ENCODE data around the gene KNDC1.

The KNDC1 gene

DNA sequence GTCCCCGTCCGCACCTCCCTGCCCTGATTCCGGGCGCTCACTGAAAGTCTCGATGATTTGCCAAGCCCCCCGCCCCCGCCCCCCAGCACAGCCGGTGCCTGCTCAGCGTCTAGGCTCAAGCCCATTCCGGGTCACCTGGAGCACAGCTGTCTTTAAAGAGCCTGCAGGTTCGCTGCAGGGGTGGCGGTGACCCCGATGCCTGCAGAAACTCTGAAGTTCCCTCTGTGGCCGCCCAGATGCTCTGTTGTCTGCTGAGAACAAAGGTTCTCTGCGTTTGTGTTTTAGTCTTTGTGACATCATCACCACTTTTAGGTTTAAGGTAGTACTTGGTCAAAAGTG lies 78.4 kb downstream of the KNDC1 start:
- Histone ChIP-seq H3K27ac (ENCODE audit: low read depth, low read length) (no peak overlapping the region), H3K4me3 (ENCODE audit: low read depth in 1 of 2, low read length in 2 of 2) (no peak overlapping the region), H3K9ac (ENCODE audit: low read length) (no peak overlapping the region), H3K4me1 (ENCODE audit: insufficient read depth, low read length) (no peaks in the 10 kb centered on the region), H3K27me3 (ENCODE audit: control insufficient read depth in 1 of 2, insufficient read depth in 2 of 2, low read length in 2 of 2) (peaks cover 0 to 59% of the 10 kb centered on the region in 2 donors), H3K9me3 (ENCODE audit: low read length) (no peaks in the 10 kb centered on the region), H3K36me3 (ENCODE audit: insufficient read depth, low read length) (no peaks in the 10 kb centered on the region)

DNA sequence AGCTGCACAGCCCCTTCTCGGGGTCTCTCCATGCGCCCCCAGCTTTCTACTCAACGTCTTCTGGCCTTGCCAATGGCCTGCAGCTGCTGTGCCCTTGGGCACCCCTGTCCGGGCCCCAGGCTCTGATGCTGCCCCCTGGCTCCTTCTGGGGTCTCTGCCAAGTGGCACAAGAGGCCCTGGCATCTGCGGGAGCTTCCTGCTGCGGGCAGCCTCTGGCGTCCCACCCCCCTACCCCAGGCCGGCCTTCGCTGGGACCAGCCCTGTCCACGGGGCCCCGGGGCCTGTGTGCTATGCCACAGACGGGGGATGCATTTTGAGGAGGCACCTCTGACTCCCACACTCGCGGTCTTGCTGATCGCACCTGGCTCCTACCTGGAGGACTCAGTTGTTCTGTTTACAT lies 80.0 kb downstream of the KNDC1 start:
- Histone ChIP-seq H3K9me3 (ENCODE audit: low read length) (no peaks in the 10 kb centered on the region), H3K36me3 (ENCODE audit: insufficient read depth, low read length) (no peaks in the 10 kb centered on the region), H3K4me1 (ENCODE audit: insufficient read depth, low read length) (no peaks in the 10 kb centered on the region), H3K4me3 (ENCODE audit: low read depth in 1 of 2, low read length in 2 of 2) (no peak overlapping the region), H3K27ac (ENCODE audit: low read depth, low read length) (no peak overlapping the region), H3K9ac (ENCODE audit: low read length) (no peak overlapping the region), H3K27me3 (ENCODE audit: control insufficient read depth in 1 of 2, insufficient read depth in 2 of 2, low read length in 2 of 2) (peaks cover 0 to 57% of the 10 kb centered on the region in 2 donors)

DNA sequence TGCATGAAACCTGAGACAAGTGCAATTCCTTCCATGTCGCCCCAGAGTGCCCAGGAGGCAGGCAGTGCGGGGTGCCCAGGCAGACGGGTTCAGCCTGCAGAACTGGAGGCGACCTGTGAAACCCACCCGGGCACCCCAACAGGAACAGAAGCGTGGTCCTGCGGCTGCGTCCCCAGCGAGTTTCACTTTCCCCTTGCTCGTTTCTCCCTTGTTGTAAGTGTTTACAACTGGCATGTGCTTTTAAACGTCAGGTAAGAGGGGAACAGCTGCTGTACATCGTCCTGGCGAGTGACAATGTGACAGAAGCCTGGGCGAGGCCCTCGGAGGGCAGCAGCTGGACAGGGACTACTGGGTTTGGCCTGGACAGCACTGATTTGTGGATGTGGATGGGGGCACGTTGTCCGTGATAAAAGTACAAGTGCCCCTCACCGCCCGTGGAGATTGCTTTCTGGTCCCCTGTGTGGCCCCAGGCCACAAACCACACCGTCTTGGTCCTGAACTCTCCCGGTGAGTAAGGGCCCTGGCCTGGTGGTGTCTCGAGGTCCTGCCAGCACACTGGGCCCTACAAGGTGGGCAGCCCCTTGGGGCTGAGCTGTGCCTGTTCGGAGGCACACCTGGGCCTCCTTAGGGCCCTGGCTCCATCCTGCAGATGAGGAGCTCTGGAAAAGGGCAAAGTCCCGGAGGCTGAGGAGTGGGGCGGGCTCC lies 81.6 kb downstream of the KNDC1 start:
- H3K27me3 ChIP-seq (ENCODE audit: control insufficient read depth in 1 of 2, insufficient read depth in 2 of 2, low read length in 2 of 2), result peaks cover 0 to 59% of the 10 kb centered on the region in 2 donors

DNA sequence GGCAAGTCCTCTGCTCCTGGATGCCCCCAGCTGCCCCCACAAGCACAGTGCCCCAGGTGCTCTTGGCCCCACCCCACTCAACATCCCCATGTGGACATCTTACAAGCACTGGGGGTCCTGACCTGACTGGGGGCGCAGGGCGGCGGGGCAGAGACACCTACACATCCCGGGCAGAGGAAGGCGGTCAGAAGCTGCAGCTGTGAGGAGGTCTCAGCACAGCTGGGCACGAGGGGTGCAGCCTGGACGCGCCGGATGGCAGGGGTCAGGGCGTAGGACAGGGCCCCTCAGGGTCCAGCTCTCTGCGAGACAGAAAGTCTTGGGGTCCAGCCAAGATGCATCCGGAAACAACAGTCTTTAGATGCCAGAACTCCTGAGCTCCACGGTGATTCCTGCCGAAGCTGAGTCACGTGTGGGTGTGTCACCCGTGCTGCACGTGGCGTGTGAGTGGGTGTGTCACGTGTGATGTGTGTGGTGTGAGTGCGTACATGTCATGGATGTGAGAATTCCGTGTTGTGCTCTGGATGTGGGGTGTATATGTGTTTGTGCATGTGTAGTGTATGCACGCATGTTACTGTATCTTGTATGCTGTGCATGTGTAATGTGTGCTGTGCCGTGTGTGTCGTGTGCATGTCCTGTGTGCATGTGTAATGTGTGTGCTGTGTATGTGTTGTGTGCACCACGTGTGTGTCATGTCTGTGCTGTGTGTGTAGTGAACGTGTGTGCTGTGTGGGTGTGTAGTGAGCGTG lies 82.8 kb downstream of the KNDC1 start:
- H3K27ac ChIP-seq (ENCODE audit: low read depth, low read length), result no peak overlapping the region
- H3K4me3 ChIP-seq (ENCODE audit: low read depth in 1 of 2, low read length in 2 of 2), result no peak overlapping the region
- no peaks in the 10 kb centered on the region for H3K36me3 ChIP-seq (ENCODE audit: insufficient read depth, low read length)
- no peaks in the 10 kb centered on the region for H3K4me1 ChIP-seq (ENCODE audit: insufficient read depth, low read length)
- no peaks in the 10 kb centered on the region for H3K9me3 ChIP-seq (ENCODE audit: low read length)
- H3K9ac ChIP-seq (ENCODE audit: low read length), result no peak overlapping the region
- peaks cover 0 to 58% of the 10 kb centered on the region in 2 donors for H3K27me3 ChIP-seq (ENCODE audit: control insufficient read depth in 1 of 2, insufficient read depth in 2 of 2, low read length in 2 of 2)

More for the DNA sequence above, 81.6 kb downstream of the KNDC1 start:
- Histone ChIP-seq H3K36me3 (ENCODE audit: insufficient read depth, low read length) (no peaks in the 10 kb centered on the region), H3K27ac (ENCODE audit: low read depth, low read length) (no peak overlapping the region), H3K9ac (ENCODE audit: low read length) (no peak overlapping the region), H3K4me3 (ENCODE audit: low read depth in 1 of 2, low read length in 2 of 2) (no peak overlapping the region), H3K4me1 (ENCODE audit: insufficient read depth, low read length) (no peaks in the 10 kb centered on the region), H3K9me3 (ENCODE audit: low read length) (no peaks in the 10 kb centered on the region)

DNA sequence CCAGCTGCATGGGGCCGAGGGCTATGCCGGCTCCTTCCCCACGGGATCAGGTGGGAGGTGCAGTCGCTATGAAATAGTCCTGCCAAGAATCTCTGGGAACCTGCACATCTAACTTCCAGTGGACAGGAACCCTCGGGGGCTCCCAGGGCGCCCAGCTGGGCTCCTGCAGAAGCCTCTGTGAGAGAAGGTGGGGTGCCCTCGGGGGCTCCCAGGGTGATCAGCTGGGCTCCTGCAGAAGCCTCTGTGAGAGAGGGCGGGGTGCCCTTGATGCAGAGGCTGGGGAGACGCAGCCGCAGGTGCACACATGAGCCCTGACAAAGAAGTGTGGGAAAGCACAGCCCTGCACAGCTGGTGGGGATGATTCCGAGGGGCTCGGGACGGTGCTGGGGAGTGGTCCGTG lies 83.6 kb downstream of the KNDC1 start:
- H3K27ac ChIP-seq (ENCODE audit: low read depth, low read length), result no peak overlapping the region
- H3K9ac ChIP-seq (ENCODE audit: low read length), result no peak overlapping the region
- H3K27me3 ChIP-seq (ENCODE audit: control insufficient read depth in 1 of 2, insufficient read depth in 2 of 2, low read length in 2 of 2), result peaks cover 0 to 58% of the 10 kb centered on the region in 2 donors
- H3K9me3 ChIP-seq (ENCODE audit: low read length), result no peaks in the 10 kb centered on the region
- no peaks in the 10 kb centered on the region for H3K4me1 ChIP-seq (ENCODE audit: insufficient read depth, low read length)
- H3K36me3 ChIP-seq (ENCODE audit: insufficient read depth, low read length), result no peaks in the 10 kb centered on the region
- no peak overlapping the region for H3K4me3 ChIP-seq (ENCODE audit: low read depth in 1 of 2, low read length in 2 of 2)

DNA sequence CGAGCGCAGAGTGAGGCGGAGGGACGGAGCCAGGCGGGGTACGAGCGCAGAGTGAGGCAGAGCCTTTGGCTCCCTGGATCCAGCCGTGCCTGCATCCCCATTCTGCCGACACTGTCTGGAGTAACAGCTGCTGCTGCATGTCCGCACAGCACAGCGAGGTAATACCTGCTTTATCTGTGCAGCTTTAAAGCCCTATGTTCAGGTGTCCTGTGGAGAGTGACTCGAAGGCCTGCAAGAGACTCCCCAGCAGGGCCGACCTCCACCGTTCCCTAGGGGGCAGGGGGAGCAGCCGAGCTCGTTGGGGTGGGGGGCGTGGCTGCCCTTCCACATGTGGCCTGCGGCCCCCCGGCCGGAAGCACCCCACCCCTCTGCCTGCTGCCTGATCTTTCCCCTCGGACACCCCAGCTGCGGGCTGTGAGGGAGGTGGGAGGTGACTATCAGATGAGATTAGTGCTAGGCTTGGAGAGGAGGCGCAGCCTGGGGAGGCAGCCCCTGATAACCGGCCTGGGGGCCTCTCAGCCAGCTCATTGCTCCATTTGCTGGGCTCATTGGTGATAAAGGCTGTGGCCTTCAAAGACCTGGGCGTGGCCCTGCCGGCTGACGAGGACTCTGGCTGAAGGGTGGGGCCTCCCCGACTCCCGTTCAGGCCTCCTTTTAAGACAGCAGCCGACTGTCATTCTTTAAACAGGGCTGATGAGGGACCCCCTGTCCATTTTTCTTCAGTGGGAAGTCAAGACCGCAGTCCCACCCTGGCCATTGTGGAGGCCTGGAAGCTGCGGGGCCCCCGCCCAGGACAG lies 85.6 kb downstream of the KNDC1 start:
- H3K4me1 ChIP-seq (ENCODE audit: insufficient read depth, low read length), result no peaks in the 10 kb centered on the region
- no peak overlapping the region for H3K27ac ChIP-seq (ENCODE audit: low read depth, low read length)
- H3K9me3 ChIP-seq (ENCODE audit: low read length), result no peaks in the 10 kb centered on the region
- H3K27me3 ChIP-seq (ENCODE audit: control insufficient read depth in 1 of 2, insufficient read depth in 2 of 2, low read length in 2 of 2), result peaks cover 7 to 54% of the 10 kb centered on the region in 2 donors
- H3K36me3 ChIP-seq (ENCODE audit: insufficient read depth, low read length), result no peaks in the 10 kb centered on the region
- no peak overlapping the region for H3K9ac ChIP-seq (ENCODE audit: low read length)
- H3K4me3 ChIP-seq (ENCODE audit: low read depth in 1 of 2, low read length in 2 of 2), result no peak overlapping the region

DNA sequence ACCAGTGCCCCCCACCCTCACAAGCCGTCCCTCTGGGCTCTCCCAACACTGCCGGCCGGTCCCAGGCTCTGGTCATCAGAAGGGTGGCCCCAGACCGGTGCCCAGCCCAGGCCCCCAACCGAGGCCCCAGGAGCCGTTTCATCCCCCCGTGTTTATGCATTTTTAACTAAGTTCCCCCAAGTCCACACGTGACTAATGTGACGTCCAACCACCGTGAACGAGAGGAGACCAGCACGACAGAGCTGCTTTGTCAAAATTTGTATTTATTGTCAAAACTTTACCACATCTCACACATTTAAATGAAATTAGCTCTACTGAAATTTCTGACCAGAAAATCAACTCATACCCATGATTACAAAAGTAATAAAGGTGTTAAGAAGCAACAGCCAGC lies 86.2 kb downstream of the KNDC1 start:
- peaks cover 8 to 52% of the 10 kb centered on the region in 2 donors for H3K27me3 ChIP-seq (ENCODE audit: control insufficient read depth in 1 of 2, insufficient read depth in 2 of 2, low read length in 2 of 2)
- H3K9ac ChIP-seq (ENCODE audit: low read length), result no peak overlapping the region
- H3K27ac ChIP-seq (ENCODE audit: low read depth, low read length), result no peak overlapping the region
- H3K36me3 ChIP-seq (ENCODE audit: insufficient read depth, low read length), result no peaks in the 10 kb centered on the region
- no peaks in the 10 kb centered on the region for H3K4me1 ChIP-seq (ENCODE audit: insufficient read depth, low read length)
- no peak overlapping the region for H3K4me3 ChIP-seq (ENCODE audit: low read depth in 1 of 2, low read length in 2 of 2)
- no peaks in the 10 kb centered on the region for H3K9me3 ChIP-seq (ENCODE audit: low read length)

DNA sequence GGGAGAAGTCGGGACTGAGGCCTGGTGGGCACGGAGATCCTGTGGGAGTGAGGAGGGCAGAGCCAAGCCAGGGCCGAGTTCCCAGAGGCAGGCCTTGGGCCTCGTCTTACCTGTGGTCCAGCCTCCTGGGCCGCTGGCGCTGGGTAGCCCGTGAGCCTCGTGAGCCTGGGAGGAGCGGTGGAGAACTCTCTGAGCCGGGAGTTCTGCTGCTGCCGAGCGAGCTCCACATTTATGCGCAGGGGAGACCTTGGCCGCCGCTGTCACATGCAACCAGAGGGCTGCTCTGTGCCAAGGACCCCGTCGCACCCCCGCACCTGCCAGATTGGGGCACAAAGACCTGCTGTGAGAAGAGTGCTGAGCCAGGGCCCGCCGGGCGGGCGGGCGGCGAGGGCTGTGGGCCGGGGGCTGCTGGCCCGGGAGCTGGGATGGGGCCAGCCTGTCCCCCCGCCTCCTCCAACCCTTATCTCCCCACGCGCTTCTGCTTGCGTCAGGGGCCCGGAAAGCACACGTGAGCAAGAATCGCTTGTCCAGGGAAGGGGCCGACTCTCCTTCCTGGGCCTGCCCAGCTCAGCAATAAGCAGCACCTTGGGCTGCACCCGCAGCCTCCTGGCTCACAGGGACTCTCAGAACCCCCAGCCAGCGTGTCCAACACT lies 87.8 kb downstream of the KNDC1 start:
- Histone ChIP-seq H3K36me3 (ENCODE audit: insufficient read depth, low read length) (no peaks in the 10 kb centered on the region), H3K9ac (ENCODE audit: low read length) (no peak overlapping the region), H3K27me3 (ENCODE audit: control insufficient read depth in 1 of 2, insufficient read depth in 2 of 2, low read length in 2 of 2) (peaks cover 8 to 57% of the 10 kb centered on the region in 2 donors), H3K4me1 (ENCODE audit: insufficient read depth, low read length) (no peaks in the 10 kb centered on the region), H3K4me3 (ENCODE audit: low read depth in 1 of 2, low read length in 2 of 2) (no peak overlapping the region), H3K27ac (ENCODE audit: low read depth, low read length) (no peak overlapping the region), H3K9me3 (ENCODE audit: low read length) (no peaks in the 10 kb centered on the region)

DNA sequence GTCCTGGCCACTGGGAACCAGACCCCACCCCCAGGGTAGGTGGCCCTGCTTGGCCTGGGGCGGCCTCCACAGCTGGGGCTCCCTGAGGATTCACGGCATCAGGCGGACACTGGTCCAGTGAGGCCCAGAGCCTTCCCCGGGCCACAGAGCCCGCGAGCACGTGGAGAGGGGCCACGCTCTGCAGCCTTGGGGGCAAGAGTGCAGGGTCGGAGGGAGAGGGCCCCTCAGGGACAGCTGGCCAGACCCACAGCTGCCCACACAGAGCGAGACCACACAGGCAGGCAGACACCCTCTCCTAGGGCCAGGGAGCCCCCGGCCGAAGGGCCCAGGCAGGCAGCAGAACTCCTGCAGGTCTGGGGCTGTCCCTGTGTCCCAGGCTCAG lies 88.3 kb downstream of the KNDC1 start:
- peaks cover 8 to 57% of the 10 kb centered on the region in 2 donors for H3K27me3 ChIP-seq (ENCODE audit: control insufficient read depth in 1 of 2, insufficient read depth in 2 of 2, low read length in 2 of 2)
- no peaks in the 10 kb centered on the region for H3K9me3 ChIP-seq (ENCODE audit: low read length)
- no peaks in the 10 kb centered on the region for H3K4me1 ChIP-seq (ENCODE audit: insufficient read depth, low read length)
- no peak overlapping the region for H3K27ac ChIP-seq (ENCODE audit: low read depth, low read length)
- H3K4me3 ChIP-seq (ENCODE audit: low read depth in 1 of 2, low read length in 2 of 2), result no peak overlapping the region
- no peak overlapping the region for H3K9ac ChIP-seq (ENCODE audit: low read length)
- H3K36me3 ChIP-seq (ENCODE audit: insufficient read depth, low read length), result no peaks in the 10 kb centered on the region

DNA sequence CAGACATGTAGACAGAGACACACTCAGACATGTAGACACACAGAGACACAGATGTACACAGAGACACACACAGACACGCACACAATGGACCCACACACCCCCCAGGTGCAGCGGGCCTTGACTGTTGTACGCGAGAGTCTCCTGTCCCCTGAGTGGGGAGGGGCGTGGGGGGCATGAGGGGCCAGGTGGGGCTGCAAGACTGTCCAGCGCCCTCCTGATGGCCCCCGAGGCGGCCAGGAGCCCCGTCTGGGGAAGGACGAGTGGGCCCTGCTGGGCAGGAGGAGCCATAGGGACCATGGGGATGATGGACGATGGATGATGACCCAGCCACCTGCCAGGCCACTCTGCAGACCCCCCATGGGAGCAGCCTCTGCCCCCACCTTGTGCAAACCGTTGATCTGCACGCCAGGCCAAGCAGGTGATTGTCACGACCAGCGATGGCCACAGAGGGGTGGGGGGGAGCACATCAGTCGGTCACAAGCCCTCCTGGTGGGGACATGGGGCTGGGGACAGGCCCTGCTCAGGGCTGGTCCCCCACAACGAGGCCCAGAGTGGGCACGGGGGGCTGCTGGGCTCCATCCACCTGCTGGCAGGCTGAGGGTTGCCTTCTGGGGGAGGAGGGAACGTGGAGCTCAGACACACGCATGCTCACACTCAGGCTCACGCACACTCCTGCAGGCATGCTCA lies 89.2 kb downstream of the KNDC1 start:
- no peaks in the 10 kb centered on the region for H3K9me3 ChIP-seq (ENCODE audit: low read length)
- no peaks in the 10 kb centered on the region for H3K36me3 ChIP-seq (ENCODE audit: insufficient read depth, low read length)
- H3K4me1 ChIP-seq (ENCODE audit: insufficient read depth, low read length), result no peaks in the 10 kb centered on the region
- H3K9ac ChIP-seq (ENCODE audit: low read length), result no peak overlapping the region
- peaks cover 8 to 57% of the 10 kb centered on the region in 2 donors for H3K27me3 ChIP-seq (ENCODE audit: control insufficient read depth in 1 of 2, insufficient read depth in 2 of 2, low read length in 2 of 2)
- H3K27ac ChIP-seq (ENCODE audit: low read depth, low read length), result no peak overlapping the region
- no peak overlapping the region for H3K4me3 ChIP-seq (ENCODE audit: low read depth in 1 of 2, low read length in 2 of 2)

Data from muscle layer of colon (tissue), 2 donors.